ENCODE results near the gene MCOLN2.

MCOLN2 gene

DNA sequence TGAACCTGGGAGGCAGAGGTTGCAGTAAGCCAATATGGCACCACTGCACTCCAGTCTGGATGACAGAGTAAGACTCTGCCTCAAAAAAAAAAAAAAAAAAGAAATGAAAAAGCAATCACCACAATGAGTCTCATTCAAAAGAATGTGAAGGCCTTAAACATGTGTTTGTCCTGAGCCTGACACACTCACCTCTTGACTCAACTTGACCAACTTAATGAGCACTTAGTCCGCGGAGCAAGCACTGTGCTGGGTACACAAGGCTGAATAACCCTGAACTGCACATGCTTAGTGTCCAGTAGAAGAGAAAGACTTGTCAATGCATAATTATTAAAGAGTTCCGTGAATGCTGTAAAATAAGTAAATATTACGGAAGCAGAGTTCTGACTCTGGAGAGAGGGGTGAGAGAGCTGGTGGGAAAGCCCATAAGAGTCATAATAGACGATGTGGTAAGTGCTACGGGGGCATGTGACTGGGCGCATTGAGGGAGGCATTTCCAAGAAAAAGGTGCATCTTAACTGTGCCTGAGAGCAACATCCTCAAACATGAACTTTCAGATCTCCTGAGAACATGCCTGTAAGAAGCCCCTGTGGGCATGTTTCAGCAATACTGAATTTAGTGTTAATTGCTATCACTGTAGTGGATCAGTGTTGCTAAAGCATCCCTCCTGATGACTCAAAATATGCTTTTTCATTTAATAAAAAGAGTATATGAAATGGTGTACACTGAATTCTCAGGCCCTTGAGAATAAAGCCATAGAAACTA is 27.2 kb downstream of the MCOLN2 start:
- H3K9me3 ChIP-seq (ENCODE audit: control extremely low read depth in 1 of 5, control insufficient read depth in 4 of 5, insufficient read depth in 2 of 5, low read depth in 1 of 5, low read length in 4 of 5), result no peaks in the 10 kb centered on the region
- 99% methylated on average over 7 of the region's 7 CpGs for WGBS (ENCODE audit: insufficient coverage)
- POLR2A ChIA-PET, result no interaction called here
- H3K36me3 ChIP-seq (ENCODE audit: control insufficient read depth in 4 of 4, insufficient read depth in 4 of 4, low read length in 3 of 4), result no peaks in the 10 kb centered on the region
- H3K4me3 ChIP-seq (ENCODE audit: control insufficient read depth in 1 of 7, extremely low read depth in 1 of 7, insufficient read depth in 4 of 7, low read depth in 2 of 7, low read length in 6 of 7), result no peak overlapping the region
- H3K4me1 ChIP-seq (ENCODE audit: control extremely low read depth in 1 of 4, control insufficient read depth in 4 of 4, insufficient read depth in 4 of 4, low read length in 3 of 4), result no peaks in the 10 kb centered on the region
- H3K27ac ChIP-seq (ENCODE audit: insufficient read depth in 1 of 2, low read depth in 1 of 2, low read length in 2 of 2, poor library complexity in 1 of 2, severe bottlenecking in 2 of 2), result no peak overlapping the region
- CTCF ChIA-PET, result no interaction called here
- no peaks in the 10 kb centered on the region for H3K27me3 ChIP-seq (replicated peaks in 2 of 5; ENCODE audit: control insufficient read depth in 4 of 5, insufficient read depth in 5 of 5, low read length in 4 of 5)
- no peak for DNase-seq

DNA sequence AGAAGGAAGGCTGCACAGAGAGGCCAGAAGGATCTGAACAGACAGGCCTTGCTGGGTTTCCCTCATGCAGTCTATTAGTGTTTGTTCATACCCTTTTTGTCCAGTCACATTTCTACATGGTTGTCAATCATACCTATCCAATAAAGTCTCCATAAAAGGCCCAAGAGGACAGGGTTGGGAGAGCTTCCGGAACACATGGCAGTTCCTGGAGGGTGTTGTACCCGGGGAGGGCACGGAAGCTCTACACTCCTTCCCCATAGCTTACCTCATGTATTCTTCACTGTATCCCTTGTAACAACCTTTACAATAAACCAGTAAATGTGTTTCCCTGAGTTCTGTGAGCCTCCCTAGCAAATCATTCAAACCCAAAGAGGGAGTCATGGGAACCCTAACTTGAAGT is 28.0 kb downstream of the MCOLN2 start:
- DNase-seq, result no peak
- ChIA-PET CTCF (interaction anchor here (0.9 kb wide), 1 partner anchor 50 kb away, joined by 3 read pairs; no protein-coding TSS in a partner anchor), POLR2A (no interaction called here)
- Histone ChIP-seq H3K36me3 (ENCODE audit: control insufficient read depth in 4 of 4, insufficient read depth in 4 of 4, low read length in 3 of 4) (no peaks in the 10 kb centered on the region), H3K27ac (ENCODE audit: insufficient read depth in 1 of 2, low read depth in 1 of 2, low read length in 2 of 2, poor library complexity in 1 of 2, severe bottlenecking in 2 of 2) (no peak overlapping the region), H3K4me1 (ENCODE audit: control extremely low read depth in 1 of 4, control insufficient read depth in 4 of 4, insufficient read depth in 4 of 4, low read length in 3 of 4) (no peaks in the 10 kb centered on the region), H3K4me3 (ENCODE audit: control insufficient read depth in 1 of 7, extremely low read depth in 1 of 7, insufficient read depth in 4 of 7, low read depth in 2 of 7, low read length in 6 of 7) (no peak overlapping the region), H3K9me3 (ENCODE audit: control extremely low read depth in 1 of 5, control insufficient read depth in 4 of 5, insufficient read depth in 2 of 5, low read depth in 1 of 5, low read length in 4 of 5) (no peaks in the 10 kb centered on the region), H3K27me3 (replicated peaks in 2 of 5; ENCODE audit: control insufficient read depth in 4 of 5, insufficient read depth in 5 of 5, low read length in 4 of 5) (no peaks in the 10 kb centered on the region)
- WGBS (ENCODE audit: insufficient coverage), result 93% methylated on average over 2 of the region's 3 CpGs

DNA sequence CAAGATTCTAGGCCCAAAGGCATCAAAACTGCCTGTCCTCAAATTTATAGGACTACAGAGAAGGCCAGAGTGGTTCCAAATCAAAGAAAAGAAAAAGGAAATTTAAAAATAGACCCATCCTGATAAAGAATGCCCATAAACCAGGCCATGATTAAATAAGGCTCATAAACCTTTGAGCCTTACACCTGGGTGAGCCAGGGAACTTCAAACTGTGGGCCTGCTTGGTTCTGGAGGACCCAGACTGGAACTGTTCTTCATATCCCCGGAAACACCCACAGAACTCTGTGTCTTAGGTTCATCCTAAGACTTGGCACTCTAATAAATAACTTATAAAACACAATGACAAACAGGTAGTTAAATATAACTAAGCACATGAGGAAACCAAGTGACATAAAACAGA is 28.8 kb downstream of the MCOLN2 start:
- H3K27me3 ChIP-seq (replicated peaks in 2 of 5; ENCODE audit: control insufficient read depth in 4 of 5, insufficient read depth in 5 of 5, low read length in 4 of 5), result no peaks in the 10 kb centered on the region
- CTCF ChIA-PET, result interaction anchor here (0.9 kb wide), 1 partner anchor 51 kb away, joined by 3 read pairs; no protein-coding TSS in a partner anchor
- POLR2A ChIA-PET, result no interaction called here
- no peak overlapping the region for H3K4me3 ChIP-seq (ENCODE audit: control insufficient read depth in 1 of 7, extremely low read depth in 1 of 7, insufficient read depth in 4 of 7, low read depth in 2 of 7, low read length in 6 of 7)
- H3K27ac ChIP-seq (ENCODE audit: insufficient read depth in 1 of 2, low read depth in 1 of 2, low read length in 2 of 2, poor library complexity in 1 of 2, severe bottlenecking in 2 of 2), result no peak overlapping the region
- DNase-seq, result no peak
- no peaks in the 10 kb centered on the region for H3K36me3 ChIP-seq (ENCODE audit: control insufficient read depth in 4 of 4, insufficient read depth in 4 of 4, low read length in 3 of 4)
- H3K9me3 ChIP-seq (ENCODE audit: control extremely low read depth in 1 of 5, control insufficient read depth in 4 of 5, insufficient read depth in 2 of 5, low read depth in 1 of 5, low read length in 4 of 5), result no peaks in the 10 kb centered on the region
- WGBS (ENCODE audit: insufficient coverage), result no CpG with 5 or more reads among the region's 1 CpG
- H3K4me1 ChIP-seq (ENCODE audit: control extremely low read depth in 1 of 4, control insufficient read depth in 4 of 4, insufficient read depth in 4 of 4, low read length in 3 of 4), result no peaks in the 10 kb centered on the region

DNA sequence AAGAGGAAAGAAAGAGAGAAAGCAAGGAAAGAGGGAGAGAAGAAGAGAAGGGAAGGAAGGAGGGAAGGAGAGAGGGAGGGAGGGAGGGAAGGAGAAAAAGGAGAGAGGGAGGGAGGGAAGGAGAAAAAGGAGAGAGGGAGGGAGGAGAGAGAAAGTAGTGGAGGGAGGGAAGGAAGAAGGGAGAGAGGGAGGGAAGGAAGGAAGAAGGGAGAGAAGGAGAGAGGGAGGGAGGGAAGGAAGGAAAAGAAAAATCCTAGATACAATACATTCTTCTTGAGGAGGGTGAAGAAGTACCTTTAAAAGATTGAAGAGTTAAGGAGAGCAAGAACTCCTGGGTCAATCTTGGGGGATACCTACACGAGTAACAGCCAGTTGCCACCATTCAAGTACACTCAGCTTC is 29.2 kb downstream of the MCOLN2 start:
- H3K36me3 ChIP-seq (ENCODE audit: control insufficient read depth in 4 of 4, insufficient read depth in 4 of 4, low read length in 3 of 4), result no peaks in the 10 kb centered on the region
- H3K27ac ChIP-seq (ENCODE audit: insufficient read depth in 1 of 2, low read depth in 1 of 2, low read length in 2 of 2, poor library complexity in 1 of 2, severe bottlenecking in 2 of 2), result no peak overlapping the region
- H3K9me3 ChIP-seq (ENCODE audit: control extremely low read depth in 1 of 5, control insufficient read depth in 4 of 5, insufficient read depth in 2 of 5, low read depth in 1 of 5, low read length in 4 of 5), result no peaks in the 10 kb centered on the region
- ChIA-PET CTCF (no interaction called here), POLR2A (no interaction called here)
- no peak for DNase-seq
- no peak overlapping the region for H3K4me3 ChIP-seq (ENCODE audit: control insufficient read depth in 1 of 7, extremely low read depth in 1 of 7, insufficient read depth in 4 of 7, low read depth in 2 of 7, low read length in 6 of 7)
- no peaks in the 10 kb centered on the region for H3K4me1 ChIP-seq (ENCODE audit: control extremely low read depth in 1 of 4, control insufficient read depth in 4 of 4, insufficient read depth in 4 of 4, low read length in 3 of 4)
- H3K27me3 ChIP-seq (replicated peaks in 2 of 5; ENCODE audit: control insufficient read depth in 4 of 5, insufficient read depth in 5 of 5, low read length in 4 of 5), result no peaks in the 10 kb centered on the region
- WGBS (ENCODE audit: insufficient coverage), result no CpG with 5 or more reads among the region's 1 CpG

DNA sequence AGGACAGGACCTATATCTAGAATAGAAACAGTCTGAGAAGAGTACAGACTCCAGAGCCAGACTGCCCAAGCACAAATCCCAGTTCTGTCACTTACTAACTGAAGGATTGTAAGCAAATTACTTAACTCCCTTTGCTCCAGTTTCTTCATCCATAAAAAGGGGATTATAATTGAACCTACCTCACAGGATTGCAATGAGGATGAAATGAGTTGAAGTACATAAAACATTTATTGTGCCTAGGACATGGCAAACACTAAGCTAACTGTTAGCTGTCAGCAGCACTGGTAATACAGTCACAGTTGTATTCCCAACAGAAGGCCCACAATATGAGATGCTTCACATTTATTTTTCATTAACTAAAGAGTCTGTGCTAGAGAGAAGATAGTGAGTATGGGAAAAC is 33.9 kb downstream of the MCOLN2 start:
- Histone ChIP-seq H3K9me3 (ENCODE audit: control extremely low read depth in 1 of 5, control insufficient read depth in 4 of 5, insufficient read depth in 2 of 5, low read depth in 1 of 5, low read length in 4 of 5) (no peaks in the 10 kb centered on the region), H3K27me3 (replicated peaks in 2 of 5; ENCODE audit: control insufficient read depth in 4 of 5, insufficient read depth in 5 of 5, low read length in 4 of 5) (no peaks in the 10 kb centered on the region), H3K27ac (ENCODE audit: insufficient read depth in 1 of 2, low read depth in 1 of 2, low read length in 2 of 2, poor library complexity in 1 of 2, severe bottlenecking in 2 of 2) (no peak overlapping the region), H3K36me3 (ENCODE audit: control insufficient read depth in 4 of 4, insufficient read depth in 4 of 4, low read length in 3 of 4) (no peaks in the 10 kb centered on the region), H3K4me3 (ENCODE audit: control insufficient read depth in 1 of 7, extremely low read depth in 1 of 7, insufficient read depth in 4 of 7, low read depth in 2 of 7, low read length in 6 of 7) (no peak overlapping the region), H3K4me1 (ENCODE audit: control extremely low read depth in 1 of 4, control insufficient read depth in 4 of 4, insufficient read depth in 4 of 4, low read length in 3 of 4) (no peaks in the 10 kb centered on the region)
- no peak for DNase-seq
- CTCF ChIA-PET, result no interaction called here
- POLR2A ChIA-PET, result no interaction called here

DNA sequence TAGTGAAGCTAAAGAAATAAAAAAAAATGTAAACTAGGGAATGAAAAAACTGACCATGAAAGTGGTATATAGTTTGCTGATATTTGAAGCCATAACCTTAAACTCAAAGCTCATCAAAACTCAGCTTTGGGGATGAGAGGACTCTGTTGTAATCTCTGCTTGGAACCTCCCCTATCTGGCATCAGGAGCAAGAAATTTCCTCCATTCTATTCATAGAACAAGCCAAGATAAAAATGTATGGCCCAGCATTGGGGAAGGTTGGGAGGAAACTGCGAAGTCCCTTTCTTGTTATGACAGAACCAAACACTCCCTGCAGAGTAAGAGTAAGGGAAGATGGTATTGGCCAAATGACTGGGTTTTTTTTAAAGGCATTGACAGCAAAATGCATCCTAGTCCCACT is 35.6 kb downstream of the MCOLN2 start:
- WGBS (ENCODE audit: insufficient coverage), result no CpG with 5 or more reads among the region's 1 CpG
- no peak overlapping the region for H3K27ac ChIP-seq (ENCODE audit: insufficient read depth in 1 of 2, low read depth in 1 of 2, low read length in 2 of 2, poor library complexity in 1 of 2, severe bottlenecking in 2 of 2)
- H3K9me3 ChIP-seq (ENCODE audit: control extremely low read depth in 1 of 5, control insufficient read depth in 4 of 5, insufficient read depth in 2 of 5, low read depth in 1 of 5, low read length in 4 of 5), result no peaks in the 10 kb centered on the region
- ChIA-PET POLR2A (no interaction called here), CTCF (interaction anchor here (0.9 kb wide), 1 partner anchor 16 kb away, joined by 3 read pairs; no protein-coding TSS in a partner anchor)
- no peak overlapping the region for H3K4me3 ChIP-seq (ENCODE audit: control insufficient read depth in 1 of 7, extremely low read depth in 1 of 7, insufficient read depth in 4 of 7, low read depth in 2 of 7, low read length in 6 of 7)
- H3K4me1 ChIP-seq (ENCODE audit: control extremely low read depth in 1 of 4, control insufficient read depth in 4 of 4, insufficient read depth in 4 of 4, low read length in 3 of 4), result no peaks in the 10 kb centered on the region
- no peak for DNase-seq
- H3K36me3 ChIP-seq (ENCODE audit: control insufficient read depth in 4 of 4, insufficient read depth in 4 of 4, low read length in 3 of 4), result no peaks in the 10 kb centered on the region
- no peaks in the 10 kb centered on the region for H3K27me3 ChIP-seq (replicated peaks in 2 of 5; ENCODE audit: control insufficient read depth in 4 of 5, insufficient read depth in 5 of 5, low read length in 4 of 5)

DNA sequence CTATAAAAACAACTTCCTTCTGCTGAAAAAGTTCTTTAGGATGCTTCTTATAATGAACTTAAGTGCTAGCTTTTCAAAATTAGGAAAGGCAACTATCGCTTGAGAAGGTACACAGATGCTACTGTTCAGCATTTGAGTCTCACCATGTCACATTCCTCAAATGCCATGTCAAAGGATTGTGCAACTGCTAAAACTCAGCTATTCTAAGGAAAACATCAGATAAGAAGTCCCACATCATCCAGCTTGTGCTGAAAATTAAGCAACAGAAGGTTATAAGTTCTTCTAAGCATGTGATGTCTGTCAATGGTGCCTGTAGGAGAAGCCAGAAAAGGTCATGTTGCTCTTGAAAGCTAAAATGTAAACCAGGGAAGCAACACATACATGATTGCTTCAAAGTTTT is 36.5 kb downstream of the MCOLN2 start:
- no peak overlapping the region for H3K4me3 ChIP-seq (ENCODE audit: control insufficient read depth in 1 of 7, extremely low read depth in 1 of 7, insufficient read depth in 4 of 7, low read depth in 2 of 7, low read length in 6 of 7)
- no peaks in the 10 kb centered on the region for H3K36me3 ChIP-seq (ENCODE audit: control insufficient read depth in 4 of 4, insufficient read depth in 4 of 4, low read length in 3 of 4)
- CTCF ChIA-PET, result interaction anchor here (0.9 kb wide), 2 partner anchors 15 to 294 kb away, joined by 3 read pairs; no protein-coding TSS in a partner anchor
- no peaks in the 10 kb centered on the region for H3K9me3 ChIP-seq (ENCODE audit: control extremely low read depth in 1 of 5, control insufficient read depth in 4 of 5, insufficient read depth in 2 of 5, low read depth in 1 of 5, low read length in 4 of 5)
- H3K4me1 ChIP-seq (ENCODE audit: control extremely low read depth in 1 of 4, control insufficient read depth in 4 of 4, insufficient read depth in 4 of 4, low read length in 3 of 4), result no peaks in the 10 kb centered on the region
- WGBS (ENCODE audit: insufficient coverage), result 89% methylated on average over 1 of the region's 1 CpG
- no peak for DNase-seq
- no peaks in the 10 kb centered on the region for H3K27me3 ChIP-seq (replicated peaks in 2 of 5; ENCODE audit: control insufficient read depth in 4 of 5, insufficient read depth in 5 of 5, low read length in 4 of 5)
- POLR2A ChIA-PET, result interaction anchor here (0.6 kb wide), 1 partner anchor 311 kb away, joined by 4 read pairs; no protein-coding TSS in a partner anchor
- no peak overlapping the region for H3K27ac ChIP-seq (ENCODE audit: insufficient read depth in 1 of 2, low read depth in 1 of 2, low read length in 2 of 2, poor library complexity in 1 of 2, severe bottlenecking in 2 of 2)

Data from common myeloid progenitor, CD34-positive (primary cell).